Mucosa of descending colon (tissue), 3 donors: ENCODE measurements around the gene EVPL. TPM values are rescaled to one million over a fixed set of nuclear protein-coding genes. Genes with fewer than 3 reads are reported as not detected.
A peak's percentile ranks its signal among the peaks of the same experiment; 100 is the strongest.

Experiments
- ATAC-seq: fragments of 200-7000 bp; cut with Tn5 transposase; one replicate; pipeline ENCODE4 v1.9.1; 2020; ENCODE audit warnings: mild to moderate bottlenecking, moderate library complexity
- DNase-seq, 3 donors: peaks; one replicate each; pipeline ENCODE4 v3.0.0-alpha.2; 2020
- H3K36me3 ChIP-seq: fragments of 200-600 bp; one replicate; pipeline ENCODE4 v1.8.0; 2021; ENCODE audit warnings: low read depth, mild to moderate bottlenecking
- H3K4me1 ChIP-seq: fragments of 200-600 bp; one replicate; pipeline ENCODE4 v1.8.0; 2021; ENCODE audit warnings: low read depth, mild to moderate bottlenecking
- H3K4me3 ChIP-seq: fragments of 200-600 bp; one replicate; pipeline ENCODE4 v1.8.0; 2021; ENCODE audit warnings: mild to moderate bottlenecking
- H3K9me3 ChIP-seq: fragments of 200-600 bp; one replicate; pipeline ENCODE4 v1.8.0; 2021; ENCODE audit warnings: mild to moderate bottlenecking
- CTCF ChIP-seq: fragments of 200-600 bp; IDR thresholded peaks from one replicate; pipeline ENCODE4 v1.8.0; 2022; ENCODE audit warnings: antibody characterized with exemption, mild to moderate bottlenecking
- intact Hi-C, 2 donors: fragments of 100-400 bp; cut with DNase I in 1 of 2; cut with micrococcal nuclease in 1 of 2; formaldehyde crosslinking; loops; one replicate each; pipeline versions ENCODE4 v1.11.0 to v1.11.1; 2022; cut with DNase I, micrococcal nuclease
- total RNA-seq, 3 donors: library from RNA; stranded (reverse); fragmentation: NEBNext Ultra II Directional in 2 of 3; extraction: Animal tissue kit (Norgen Biotek cat#: 25700) in 2 of 3; gene quantifications; one replicate each; pipeline versions ENCODE4 v1.2.1 to v1.2.4, GENCODE V29; 2021 to 2023
- donor health status: DM: no; HTN: no; CAD: no; lungs with moderate emphysema.
- donor health status: DM: no; HTN: no; CAD: no.
- donor health status: DM: no; HTN: yes; CAD: no.

EVPL gene
- total RNA-seq, 3 donors from 2014 or later = 13.3 to 22.6 (median 16.3) TPM

- no peak for ATAC-seq
- Histone ChIP-seq H3K4me1 (no peaks in the 10 kb centered on the region), H3K4me3 (no peak overlapping the region), H3K9me3 (no peaks in the 10 kb centered on the region), H3K36me3 (peaks cover 3% of the 10 kb centered on the region)
- DNase-seq = peak in 1 of 3 donors; percentile 11
- intact Hi-C loops = no loop called here
- no peak for TF ChIP-seq CTCF
Measured at GRCh38 chr17:76039121-76039520, 12.0 kb upstream of the EVPL start.

- ATAC-seq (no peak), DNase-seq (no peak)
- TF ChIP-seq CTCF = no peak
- Histone ChIP-seq H3K9me3 (no peaks in the 10 kb centered on the region), H3K36me3 (peaks cover 3% of the 10 kb centered on the region), H3K4me3 (no peak overlapping the region), H3K4me1 (no peaks in the 10 kb centered on the region)
- intact Hi-C loops = no loop called here
Measured at GRCh38 chr17:76038050-76038449, 10.9 kb upstream of the EVPL start.

GRCh38 chr17:76036497-76037261, 9.6 kb upstream of the EVPL start:
- DNase-seq = peak in 1 of 3 donors; percentile 33
- Histone ChIP-seq H3K36me3 (peaks cover 3% of the 10 kb centered on the region), H3K4me3 (no peak overlapping the region), H3K9me3 (no peaks in the 10 kb centered on the region), H3K4me1 (no peaks in the 10 kb centered on the region)
- no peak for TF ChIP-seq CTCF
- intact Hi-C loops = no loop called here
- ATAC-seq = no peak

GRCh38 chr17:76034428-76035350, 7.6 kb upstream of the EVPL start:
- ATAC-seq (no peak), DNase-seq (no peak)
- TF ChIP-seq CTCF = no peak
- no peaks in the 10 kb centered on the region for H3K36me3 ChIP-seq
- intact Hi-C loops = no loop called here
- peaks cover 4% of the 10 kb centered on the region for H3K4me1 ChIP-seq
- no peak overlapping the region for H3K4me3 ChIP-seq
- no peaks in the 10 kb centered on the region for H3K9me3 ChIP-seq

- DNase-seq = no peak
- H3K4me1 ChIP-seq = peaks cover 17% of the 10 kb centered on the region
- no peaks in the 10 kb centered on the region for H3K36me3 ChIP-seq
- ATAC-seq = no peak
- no peaks in the 10 kb centered on the region for H3K9me3 ChIP-seq
- intact Hi-C loops = no loop called here
- TF ChIP-seq CTCF = no peak
- no peak overlapping the region for H3K4me3 ChIP-seq
Measured at GRCh38 chr17:76033139-76033538, 6.0 kb upstream of the EVPL start.
